ENCODE measurements around the gene DNAJB6. TPM values are rescaled to one million over a fixed set of nuclear protein-coding genes. Genes with fewer than 3 reads are reported as not detected.

The DNAJB6 gene
- total and polyA plus RNA-seq, 2 donors (not counting 3 experiments of a cell fraction or from before 2014, with no cell fraction given), result 69.6 to 135 TPM

DNA sequence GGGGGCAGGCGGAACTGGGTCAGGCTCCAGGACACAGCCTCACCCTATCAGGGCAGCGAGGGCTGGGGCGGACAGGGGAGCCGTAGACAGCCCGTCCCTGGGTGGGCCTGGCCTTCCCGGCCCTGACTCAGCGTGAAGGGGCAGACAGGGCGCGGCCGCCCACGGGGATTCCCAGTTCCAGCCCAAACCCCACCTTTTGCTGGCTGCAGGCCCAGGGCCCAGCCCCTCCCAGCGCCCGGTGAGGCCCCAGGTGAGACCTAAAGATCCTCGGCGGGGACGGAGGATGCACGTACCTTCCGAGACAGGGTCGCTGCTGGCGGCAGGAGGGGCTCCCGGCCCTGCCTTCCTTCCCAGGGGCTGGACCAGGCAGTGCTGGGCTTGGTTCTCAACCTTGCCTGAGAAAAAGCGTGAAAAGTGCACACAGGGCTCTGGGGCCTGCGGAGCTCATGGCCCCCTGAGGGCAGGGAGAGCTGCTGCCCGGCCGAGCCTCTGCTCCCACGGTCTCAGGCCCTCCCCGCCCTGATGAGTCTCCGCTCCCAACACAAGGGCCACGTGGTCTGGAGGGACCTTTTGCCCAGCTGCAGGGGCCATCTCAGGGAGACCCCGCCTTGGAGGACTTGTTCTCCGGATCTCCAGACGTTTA is 43.9 kb upstream of the DNAJB6 start:
- no peaks in the 10 kb centered on the region for H3K79me2 ChIP-seq (ENCODE audit: control insufficient read depth, insufficient read depth, low read length)
- H3K27me3 ChIP-seq (ENCODE audit: control insufficient read depth in 2 of 2, insufficient read depth in 2 of 2, low read length in 2 of 2), result no peaks in the 10 kb centered on the region
- DNase-seq (ENCODE audit: low read depth, low spot score) (no peak), FAIRE-seq (no peak)
- H3K4me1 ChIP-seq (ENCODE audit: control insufficient read depth, extremely low read depth, insufficient read depth, low read length), result no peaks in the 10 kb centered on the region
- H3K4me2 ChIP-seq (ENCODE audit: insufficient read depth, low read length), result no peak overlapping the region
- intact Hi-C loops (cut with micrococcal nuclease), result no loop called here
- TF ChIP-seq JUN (IDR thresholded peaks at IDR 0.05; ENCODE audit: borderline replicate concordance, insufficient read depth, insufficient read length, low read depth) (no peak), MAX (IDR thresholded peaks at IDR 0.05; ENCODE audit: insufficient read depth, insufficient read length) (no peak), FOS (IDR thresholded peaks at IDR 0.05; ENCODE audit: borderline replicate concordance, insufficient read depth, low read length) (no peak), GATA2 (IDR thresholded peaks at IDR 0.05; ENCODE audit: insufficient read depth, insufficient read length, low read depth, low read length) (no peak), MYC (IDR thresholded peaks at IDR 0.05; ENCODE audit: low read depth, low read length) (no peak), POLR2AphosphoS5 (IDR thresholded peaks at IDR 0.05; ENCODE audit: insufficient read depth, low read depth, low read length) (no peak), EZH2 (IDR thresholded peaks at IDR 0.05; ENCODE audit: borderline replicate concordance, low read depth, low read length, severe bottlenecking) (no peak)
- TF ChIP-seq, protein P1, sequence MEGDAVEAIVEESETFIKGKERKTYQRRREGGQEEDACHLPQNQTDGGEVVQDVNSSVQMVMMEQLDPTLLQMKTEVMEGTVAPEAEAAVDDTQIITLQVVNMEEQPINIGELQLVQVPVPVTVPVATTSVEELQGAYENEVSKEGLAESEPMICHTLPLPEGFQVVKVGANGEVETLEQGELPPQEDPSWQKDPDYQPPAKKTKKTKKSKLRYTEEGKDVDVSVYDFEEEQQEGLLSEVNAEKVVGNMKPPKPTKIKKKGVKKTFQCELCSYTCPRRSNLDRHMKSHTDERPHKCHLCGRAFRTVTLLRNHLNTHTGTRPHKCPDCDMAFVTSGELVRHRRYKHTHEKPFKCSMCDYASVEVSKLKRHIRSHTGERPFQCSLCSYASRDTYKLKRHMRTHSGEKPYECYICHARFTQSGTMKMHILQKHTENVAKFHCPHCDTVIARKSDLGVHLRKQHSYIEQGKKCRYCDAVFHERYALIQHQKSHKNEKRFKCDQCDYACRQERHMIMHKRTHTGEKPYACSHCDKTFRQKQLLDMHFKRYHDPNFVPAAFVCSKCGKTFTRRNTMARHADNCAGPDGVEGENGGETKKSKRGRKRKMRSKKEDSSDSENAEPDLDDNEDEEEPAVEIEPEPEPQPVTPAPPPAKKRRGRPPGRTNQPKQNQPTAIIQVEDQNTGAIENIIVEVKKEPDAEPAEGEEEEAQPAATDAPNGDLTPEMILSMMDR (IDR thresholded peaks at IDR 0.05; ENCODE audit: extremely low read depth in 1 of 2, insufficient read depth in 1 of 2, low read depth in 1 of 2, low read length in 2 of 2), result no peak
- H3K27ac ChIP-seq (ENCODE audit: insufficient read depth, low read depth, low read length), result no peak overlapping the region
- dilution Hi-C loops (cut with MboI; ENCODE audit: extremely low pct_ligation_motif_present, low sequenced_read_pairs), result no loop called here
- H3K9ac ChIP-seq (replicated peaks; ENCODE audit: extremely low read depth, insufficient read depth, low read length), result no peak overlapping the region
- ChIA-PET CTCF (interaction anchor here (1.1 kb wide), 1 partner anchor 21 kb away, joined by 3 read pairs; no protein-coding TSS in a partner anchor), POLR2A (no interaction called here)
- H3K36me3 ChIP-seq (ENCODE audit: control insufficient read depth in 2 of 2, extremely low read depth in 1 of 2, insufficient read depth in 2 of 2, low read length in 2 of 2), result no peaks in the 10 kb centered on the region
- H3K9me1 ChIP-seq (replicated peaks; ENCODE audit: control insufficient read depth, extremely low read depth, insufficient read depth, low read length), result no peaks in the 10 kb centered on the region
- no peak overlapping the region for H2AFZ ChIP-seq (ENCODE audit: low read depth, low read length)
- H4K20me1 ChIP-seq (replicated peaks; ENCODE audit: control insufficient read depth, extremely low read depth, insufficient read depth, low read length), result no peaks in the 10 kb centered on the region
- BruUV-seq (replicated peaks), result no TSS peak
- H3K9me3 ChIP-seq (replicated peaks; ENCODE audit: control insufficient read depth, insufficient read depth, low read length), result no peaks in the 10 kb centered on the region
- no peak overlapping the region for H3K4me3 ChIP-seq (replicated peaks in 1 of 3; ENCODE audit: insufficient read depth in 1 of 3, low read depth in 1 of 3, low read length in 3 of 3)
